ENCODE measurements around the gene ANKS1B.

Gene ANKS1B

DNA sequence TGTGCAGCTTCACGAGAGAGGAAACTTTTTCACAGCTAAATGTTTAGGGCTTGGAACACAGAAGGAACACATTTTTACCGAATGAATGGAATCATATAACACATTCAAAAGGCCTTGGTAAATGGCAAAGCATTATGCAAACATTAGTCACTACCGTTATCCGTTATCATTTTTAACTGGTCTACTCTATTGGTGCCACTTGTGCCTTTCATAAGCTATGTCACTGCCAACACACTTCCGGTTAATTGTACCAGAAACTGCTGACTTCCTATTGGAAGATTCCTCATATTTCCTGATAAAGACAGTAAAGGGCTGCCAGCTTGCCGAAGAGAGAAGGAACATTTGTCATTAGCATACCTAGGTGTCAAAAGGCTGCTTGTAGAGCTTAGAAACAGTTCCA, 1170.5 kb downstream of the ANKS1B start:
- Histone ChIP-seq H3K36me3 (ENCODE audit: insufficient read depth, low read length) (no peaks in the 10 kb centered on the region), H3K4me3 (ENCODE audit: low read length) (no peak overlapping the region), H3K27me3 (ENCODE audit: insufficient read depth, low read length) (no peaks in the 10 kb centered on the region), H3K4me1 (ENCODE audit: insufficient read depth, low read length) (no peaks in the 10 kb centered on the region), H3K9me3 (ENCODE audit: insufficient read depth, low read depth, low read length) (no peaks in the 10 kb centered on the region), H3K9ac (ENCODE audit: low read depth, low read length) (no peak overlapping the region), H3K27ac (ENCODE audit: low read depth, low read length) (no peak overlapping the region)
- 91% methylated on average over 6 of the region's 6 CpGs for WGBS

DNA sequence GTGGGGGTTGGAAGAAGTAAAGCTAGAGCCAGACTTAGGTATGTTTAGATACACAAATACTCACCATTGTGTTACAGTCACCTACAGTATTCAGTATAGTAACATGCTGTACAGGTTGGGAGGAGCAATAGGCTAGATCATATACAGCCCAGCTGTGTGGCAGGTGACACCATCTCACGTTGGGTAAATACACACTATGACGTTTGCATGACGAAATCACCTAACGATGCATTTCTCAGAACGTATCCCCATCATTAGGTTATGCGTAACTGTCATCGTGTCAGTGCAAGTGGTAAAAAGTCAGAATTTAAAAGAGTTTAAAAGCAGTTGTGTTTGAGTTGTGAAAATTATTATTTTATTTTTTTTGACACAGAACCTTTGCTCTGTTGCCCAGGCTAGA, 1172.5 kb downstream of the ANKS1B start:
- Histone ChIP-seq H3K27ac (ENCODE audit: low read depth, low read length) (no peak overlapping the region), H3K9ac (ENCODE audit: low read depth, low read length) (no peak overlapping the region), H3K4me3 (ENCODE audit: low read length) (no peak overlapping the region), H3K27me3 (ENCODE audit: insufficient read depth, low read length) (no peaks in the 10 kb centered on the region), H3K9me3 (ENCODE audit: insufficient read depth, low read depth, low read length) (no peaks in the 10 kb centered on the region), H3K4me1 (ENCODE audit: insufficient read depth, low read length) (no peaks in the 10 kb centered on the region), H3K36me3 (ENCODE audit: insufficient read depth, low read length) (no peaks in the 10 kb centered on the region)
- 93% methylated on average over 7 of the region's 7 CpGs for WGBS

DNA sequence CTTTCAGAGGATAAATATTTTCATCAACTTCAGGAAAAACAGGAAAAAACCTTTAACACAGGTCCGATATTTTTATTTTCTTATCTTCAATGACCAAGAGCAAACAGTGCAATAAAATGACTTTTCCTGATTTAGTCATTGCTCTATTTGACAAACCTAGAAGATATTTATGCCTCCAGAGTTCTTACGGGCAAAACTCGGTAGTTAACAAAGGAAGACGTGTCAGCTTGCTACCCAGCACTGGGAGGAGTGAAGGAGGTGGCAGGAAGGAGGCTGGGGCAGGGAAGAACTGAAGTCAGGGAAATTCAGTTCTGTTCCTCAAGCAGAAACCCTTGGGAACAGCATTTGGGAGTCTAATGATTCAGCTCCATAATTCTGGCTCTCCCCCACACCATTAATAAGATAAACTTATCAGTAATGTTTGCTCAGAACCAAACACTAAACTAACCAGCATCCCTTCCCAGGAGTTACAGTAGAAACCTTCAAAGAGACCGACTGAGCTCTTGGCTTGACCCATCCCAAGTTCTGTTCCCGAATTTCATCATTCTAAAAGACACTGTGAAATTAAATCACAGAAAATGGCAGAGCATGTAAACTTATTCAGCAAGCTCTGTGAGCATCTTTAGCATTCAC, 1176.4 kb downstream of the ANKS1B start:
- H3K27ac ChIP-seq (ENCODE audit: low read depth, low read length), result no peak overlapping the region
- no peak overlapping the region for H3K4me3 ChIP-seq (ENCODE audit: low read length)
- no peak overlapping the region for H3K9ac ChIP-seq (ENCODE audit: low read depth, low read length)
- WGBS, result 85% methylated on average over 6 of the region's 6 CpGs
- H3K4me1 ChIP-seq (ENCODE audit: insufficient read depth, low read length), result no peaks in the 10 kb centered on the region
- no peaks in the 10 kb centered on the region for H3K9me3 ChIP-seq (ENCODE audit: insufficient read depth, low read depth, low read length)
- H3K36me3 ChIP-seq (ENCODE audit: insufficient read depth, low read length), result no peaks in the 10 kb centered on the region
- no peaks in the 10 kb centered on the region for H3K27me3 ChIP-seq (ENCODE audit: insufficient read depth, low read length)

DNA sequence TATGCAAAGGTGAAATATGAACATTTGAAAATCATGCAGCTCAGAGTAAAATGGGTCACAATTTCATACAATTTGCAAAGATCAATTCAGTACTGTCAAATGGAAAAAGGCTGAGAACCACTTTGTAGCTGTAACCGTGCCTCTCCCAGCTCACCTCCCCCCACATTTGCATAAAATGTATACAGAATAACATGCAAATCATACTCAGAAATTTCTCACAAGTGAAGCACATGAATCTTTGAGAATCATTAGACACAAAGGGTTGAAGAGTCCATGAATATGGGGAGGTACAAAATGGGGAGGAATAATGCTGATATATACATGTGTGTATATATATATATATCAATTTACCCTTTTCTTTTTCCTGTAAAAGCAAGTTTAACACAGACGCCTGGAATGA, 1177.5 kb downstream of the ANKS1B start:
- H3K4me1 ChIP-seq (ENCODE audit: insufficient read depth, low read length), result no peaks in the 10 kb centered on the region
- H3K27ac ChIP-seq (ENCODE audit: low read depth, low read length), result no peak overlapping the region
- no peaks in the 10 kb centered on the region for H3K36me3 ChIP-seq (ENCODE audit: insufficient read depth, low read length)
- H3K27me3 ChIP-seq (ENCODE audit: insufficient read depth, low read length), result no peaks in the 10 kb centered on the region
- no peak overlapping the region for H3K9ac ChIP-seq (ENCODE audit: low read depth, low read length)
- H3K9me3 ChIP-seq (ENCODE audit: insufficient read depth, low read depth, low read length), result no peaks in the 10 kb centered on the region
- 68% methylated on average over 2 of the region's 2 CpGs for WGBS
- H3K4me3 ChIP-seq (ENCODE audit: low read length), result no peak overlapping the region

DNA sequence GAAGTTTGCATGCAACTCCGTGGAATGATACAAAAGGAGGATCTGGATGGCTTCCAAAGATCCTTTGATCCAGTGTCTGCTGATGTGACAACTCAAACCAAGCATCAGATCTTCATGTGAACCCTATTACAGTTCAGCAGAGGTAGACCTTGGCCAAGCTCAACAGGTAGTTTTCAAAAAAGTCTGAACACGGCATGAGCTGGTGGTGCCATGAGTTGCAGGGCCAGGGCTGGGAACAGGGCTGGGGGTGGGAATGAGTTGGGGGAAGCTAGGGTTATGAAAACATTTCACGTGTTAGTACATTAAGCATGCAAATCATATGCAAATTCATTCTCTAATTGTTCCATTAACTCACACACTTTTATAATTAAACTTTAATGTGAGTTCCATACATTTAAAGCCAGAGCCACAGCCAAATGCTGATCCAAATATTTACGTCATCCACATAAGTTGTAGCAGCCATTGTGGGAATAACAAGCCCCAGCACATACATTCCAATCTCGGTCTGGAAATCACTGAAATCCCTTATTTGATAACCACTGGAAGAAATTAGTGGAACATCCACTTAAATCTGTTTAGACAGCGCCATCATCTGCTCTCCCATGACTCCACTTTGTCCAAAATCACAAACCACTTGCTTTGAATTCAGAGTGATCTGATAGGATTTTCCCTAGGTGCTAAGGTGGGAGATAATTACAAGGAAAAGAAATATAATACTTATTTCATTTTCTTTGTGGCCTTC, 1181.1 kb downstream of the ANKS1B start:
- H3K36me3 ChIP-seq (ENCODE audit: insufficient read depth, low read length), result no peaks in the 10 kb centered on the region
- H3K27me3 ChIP-seq (ENCODE audit: insufficient read depth, low read length), result no peaks in the 10 kb centered on the region
- no peaks in the 10 kb centered on the region for H3K4me1 ChIP-seq (ENCODE audit: insufficient read depth, low read length)
- WGBS, result 91% methylated on average over 6 of the region's 6 CpGs
- H3K27ac ChIP-seq (ENCODE audit: low read depth, low read length), result no peak overlapping the region
- no peak overlapping the region for H3K9ac ChIP-seq (ENCODE audit: low read depth, low read length)
- H3K4me3 ChIP-seq (ENCODE audit: low read length), result no peak overlapping the region
- no peaks in the 10 kb centered on the region for H3K9me3 ChIP-seq (ENCODE audit: insufficient read depth, low read depth, low read length)

DNA sequence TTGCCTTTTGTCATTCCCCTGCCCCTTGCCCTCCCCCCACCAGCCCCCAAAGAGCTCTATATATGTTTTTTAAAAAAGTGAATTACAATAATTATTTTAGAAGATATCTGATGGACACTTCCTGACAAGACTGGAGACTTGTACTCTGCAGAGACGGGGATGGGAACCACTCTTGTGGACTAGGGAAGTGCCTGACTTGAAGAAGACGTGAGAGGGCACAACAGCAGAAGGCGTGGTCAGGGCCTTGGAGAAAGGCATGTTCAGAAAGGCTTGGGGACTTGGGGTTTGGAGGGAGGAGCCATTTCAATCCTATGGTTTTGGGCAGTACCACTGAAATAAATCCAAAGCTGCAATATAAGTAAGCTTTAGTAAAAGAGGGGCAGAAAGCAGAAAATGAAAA, 1184.9 kb downstream of the ANKS1B start:
- no peaks in the 10 kb centered on the region for H3K4me1 ChIP-seq (ENCODE audit: insufficient read depth, low read length)
- H3K27me3 ChIP-seq (ENCODE audit: insufficient read depth, low read length), result no peaks in the 10 kb centered on the region
- H3K27ac ChIP-seq (ENCODE audit: low read depth, low read length), result no peak overlapping the region
- no peaks in the 10 kb centered on the region for H3K36me3 ChIP-seq (ENCODE audit: insufficient read depth, low read length)
- WGBS, result 66% methylated on average over 3 of the region's 3 CpGs
- H3K4me3 ChIP-seq (ENCODE audit: low read length), result no peak overlapping the region
- no peak overlapping the region for H3K9ac ChIP-seq (ENCODE audit: low read depth, low read length)
- H3K9me3 ChIP-seq (ENCODE audit: insufficient read depth, low read depth, low read length), result no peaks in the 10 kb centered on the region

DNA sequence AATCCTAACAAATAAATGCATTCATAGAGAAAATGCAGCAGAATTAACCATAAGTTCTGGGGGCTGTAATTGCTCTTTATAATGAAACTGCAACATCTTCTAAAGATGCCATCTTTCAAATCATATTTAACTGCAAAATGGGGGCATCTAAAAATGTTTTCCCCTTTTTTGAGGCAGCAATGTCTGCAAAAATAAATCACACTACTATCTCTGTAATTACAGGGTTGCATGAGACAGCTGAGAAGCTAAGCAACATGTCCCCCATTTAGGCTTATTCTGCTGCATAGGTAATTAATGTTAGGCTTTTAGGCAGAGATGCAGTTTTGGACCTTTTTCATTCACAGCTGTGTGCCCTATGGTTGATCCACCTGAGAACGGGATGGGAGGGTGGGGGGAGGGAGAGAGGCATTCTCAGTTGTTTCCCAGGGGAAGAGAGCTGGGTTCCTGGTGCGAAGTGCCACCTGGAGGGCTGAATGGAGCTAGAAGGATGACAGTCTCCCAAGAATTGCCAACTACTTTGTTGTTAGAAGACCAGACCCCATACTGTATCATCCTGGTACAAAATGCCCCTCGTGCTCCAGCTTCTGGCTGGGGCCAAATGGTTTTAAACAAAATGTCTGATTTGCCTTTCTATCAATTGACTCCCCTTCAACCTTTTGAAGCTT, 1185.5 kb downstream of the ANKS1B start:
- Histone ChIP-seq H3K27me3 (ENCODE audit: insufficient read depth, low read length) (no peaks in the 10 kb centered on the region), H3K27ac (ENCODE audit: low read depth, low read length) (no peak overlapping the region), H3K9me3 (ENCODE audit: insufficient read depth, low read depth, low read length) (no peaks in the 10 kb centered on the region), H3K36me3 (ENCODE audit: insufficient read depth, low read length) (no peaks in the 10 kb centered on the region), H3K4me3 (ENCODE audit: low read length) (no peak overlapping the region), H3K9ac (ENCODE audit: low read depth, low read length) (no peak overlapping the region), H3K4me1 (ENCODE audit: insufficient read depth, low read length) (no peaks in the 10 kb centered on the region)
- WGBS, result 43% methylated on average over 3 of the region's 3 CpGs

DNA sequence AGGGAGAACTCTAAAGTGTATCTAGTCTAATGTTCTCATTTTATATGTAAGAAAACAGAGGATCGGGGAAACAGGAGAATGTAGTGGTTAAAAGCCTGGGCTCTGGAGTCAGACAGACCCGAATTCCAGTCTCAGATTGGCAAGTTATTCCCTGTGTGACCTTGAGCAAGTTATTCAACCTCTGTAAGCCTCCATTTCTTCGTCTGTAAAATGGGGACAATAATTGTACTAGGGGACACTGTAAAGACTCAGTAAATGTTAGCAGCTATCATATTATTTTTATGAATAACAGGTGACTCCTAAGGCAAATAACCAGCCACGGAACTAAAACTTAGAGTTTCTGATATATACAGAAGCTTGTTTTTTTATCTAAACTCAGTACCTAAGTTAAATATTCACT, 1187.5 kb downstream of the ANKS1B start:
- no peaks in the 10 kb centered on the region for H3K9me3 ChIP-seq (ENCODE audit: insufficient read depth, low read depth, low read length)
- no peak overlapping the region for H3K4me3 ChIP-seq (ENCODE audit: low read length)
- H3K9ac ChIP-seq (ENCODE audit: low read depth, low read length), result no peak overlapping the region
- H3K27ac ChIP-seq (ENCODE audit: low read depth, low read length), result no peak overlapping the region
- WGBS, result 88% methylated on average over 3 of the region's 4 CpGs
- no peaks in the 10 kb centered on the region for H3K36me3 ChIP-seq (ENCODE audit: insufficient read depth, low read length)
- H3K4me1 ChIP-seq (ENCODE audit: insufficient read depth, low read length), result no peaks in the 10 kb centered on the region
- no peaks in the 10 kb centered on the region for H3K27me3 ChIP-seq (ENCODE audit: insufficient read depth, low read length)

DNA sequence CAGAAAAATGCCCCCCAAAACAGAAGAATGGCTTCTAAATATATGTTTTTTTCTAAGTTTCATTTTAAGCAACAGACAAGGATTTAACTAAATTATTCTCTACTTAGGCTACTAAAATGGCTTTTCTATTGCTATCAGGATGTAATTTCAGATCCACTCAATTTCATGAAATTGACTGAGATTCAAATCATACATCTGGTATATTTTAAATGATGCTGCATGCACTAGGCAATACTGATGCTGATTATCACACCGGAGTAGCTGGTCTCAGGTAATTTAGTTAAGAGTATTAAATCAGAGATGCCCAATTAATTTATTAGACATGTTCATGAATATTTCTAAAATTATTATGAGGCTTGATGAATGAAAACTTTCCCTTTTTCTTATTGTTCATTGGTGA, 1188.0 kb downstream of the ANKS1B start:
- H3K9ac ChIP-seq (ENCODE audit: low read depth, low read length), result no peak overlapping the region
- no peaks in the 10 kb centered on the region for H3K27me3 ChIP-seq (ENCODE audit: insufficient read depth, low read length)
- no peak overlapping the region for H3K27ac ChIP-seq (ENCODE audit: low read depth, low read length)
- H3K4me1 ChIP-seq (ENCODE audit: insufficient read depth, low read length), result no peaks in the 10 kb centered on the region
- H3K9me3 ChIP-seq (ENCODE audit: insufficient read depth, low read depth, low read length), result no peaks in the 10 kb centered on the region
- no peaks in the 10 kb centered on the region for H3K36me3 ChIP-seq (ENCODE audit: insufficient read depth, low read length)
- WGBS, result no CpG with 5 or more reads among the region's 1 CpG
- no peak overlapping the region for H3K4me3 ChIP-seq (ENCODE audit: low read length)

DNA sequence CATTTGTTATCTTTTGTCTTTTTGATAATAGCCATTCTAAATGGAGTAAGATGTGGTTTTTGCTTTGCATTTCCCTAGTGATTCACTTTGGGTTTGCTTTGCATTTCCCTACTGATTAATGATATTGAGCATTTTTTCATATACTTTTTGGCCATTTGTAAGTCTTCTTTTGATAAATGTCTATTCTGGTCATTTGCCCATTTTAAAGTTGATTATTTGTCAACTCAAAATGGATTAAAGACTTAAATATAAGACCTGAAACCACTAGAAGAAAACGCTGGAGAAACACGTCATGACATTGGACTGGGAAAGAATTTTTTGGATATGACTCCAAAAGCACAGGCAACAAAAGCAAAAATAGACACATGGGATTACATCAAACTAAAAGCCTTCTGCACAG, 1191.6 kb downstream of the ANKS1B start:
- Histone ChIP-seq H3K9ac (ENCODE audit: low read depth, low read length) (no peak overlapping the region), H3K27ac (ENCODE audit: low read depth, low read length) (no peak overlapping the region), H3K9me3 (ENCODE audit: insufficient read depth, low read depth, low read length) (no peaks in the 10 kb centered on the region), H3K36me3 (ENCODE audit: insufficient read depth, low read length) (no peaks in the 10 kb centered on the region), H3K4me3 (ENCODE audit: low read length) (no peak overlapping the region), H3K27me3 (ENCODE audit: insufficient read depth, low read length) (no peaks in the 10 kb centered on the region), H3K4me1 (ENCODE audit: insufficient read depth, low read length) (no peaks in the 10 kb centered on the region)
- WGBS, result 71% methylated on average over 2 of the region's 2 CpGs

DNA sequence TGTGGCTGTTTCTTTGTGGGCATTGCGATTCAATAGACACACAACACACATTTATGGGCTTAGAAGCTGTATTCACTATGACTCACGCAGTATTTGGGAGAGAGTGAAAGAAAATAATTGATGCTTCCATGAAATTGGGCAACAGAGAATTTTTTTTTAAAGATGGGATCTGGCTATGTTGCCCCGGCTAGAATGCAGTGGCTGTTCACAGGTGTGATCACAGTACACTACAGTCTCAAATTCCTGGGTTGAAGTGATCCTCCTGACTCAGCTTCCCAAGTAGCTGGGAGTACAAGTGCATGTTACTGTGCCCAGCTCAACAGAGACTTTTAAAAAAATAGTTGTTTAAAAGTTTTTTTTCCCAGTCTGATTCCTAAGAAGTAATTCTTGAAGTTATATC, 1193.3 kb downstream of the ANKS1B start:
- H3K4me1 ChIP-seq (ENCODE audit: insufficient read depth, low read length), result no peaks in the 10 kb centered on the region
- H3K27ac ChIP-seq (ENCODE audit: low read depth, low read length), result no peak overlapping the region
- no peaks in the 10 kb centered on the region for H3K27me3 ChIP-seq (ENCODE audit: insufficient read depth, low read length)
- H3K4me3 ChIP-seq (ENCODE audit: low read length), result no peak overlapping the region
- no peak overlapping the region for H3K9ac ChIP-seq (ENCODE audit: low read depth, low read length)
- H3K36me3 ChIP-seq (ENCODE audit: insufficient read depth, low read length), result no peaks in the 10 kb centered on the region
- H3K9me3 ChIP-seq (ENCODE audit: insufficient read depth, low read depth, low read length), result no peaks in the 10 kb centered on the region
- 95% methylated on average over 3 of the region's 3 CpGs for WGBS
